ENCODE results near the gene AARS2.

DNA sequence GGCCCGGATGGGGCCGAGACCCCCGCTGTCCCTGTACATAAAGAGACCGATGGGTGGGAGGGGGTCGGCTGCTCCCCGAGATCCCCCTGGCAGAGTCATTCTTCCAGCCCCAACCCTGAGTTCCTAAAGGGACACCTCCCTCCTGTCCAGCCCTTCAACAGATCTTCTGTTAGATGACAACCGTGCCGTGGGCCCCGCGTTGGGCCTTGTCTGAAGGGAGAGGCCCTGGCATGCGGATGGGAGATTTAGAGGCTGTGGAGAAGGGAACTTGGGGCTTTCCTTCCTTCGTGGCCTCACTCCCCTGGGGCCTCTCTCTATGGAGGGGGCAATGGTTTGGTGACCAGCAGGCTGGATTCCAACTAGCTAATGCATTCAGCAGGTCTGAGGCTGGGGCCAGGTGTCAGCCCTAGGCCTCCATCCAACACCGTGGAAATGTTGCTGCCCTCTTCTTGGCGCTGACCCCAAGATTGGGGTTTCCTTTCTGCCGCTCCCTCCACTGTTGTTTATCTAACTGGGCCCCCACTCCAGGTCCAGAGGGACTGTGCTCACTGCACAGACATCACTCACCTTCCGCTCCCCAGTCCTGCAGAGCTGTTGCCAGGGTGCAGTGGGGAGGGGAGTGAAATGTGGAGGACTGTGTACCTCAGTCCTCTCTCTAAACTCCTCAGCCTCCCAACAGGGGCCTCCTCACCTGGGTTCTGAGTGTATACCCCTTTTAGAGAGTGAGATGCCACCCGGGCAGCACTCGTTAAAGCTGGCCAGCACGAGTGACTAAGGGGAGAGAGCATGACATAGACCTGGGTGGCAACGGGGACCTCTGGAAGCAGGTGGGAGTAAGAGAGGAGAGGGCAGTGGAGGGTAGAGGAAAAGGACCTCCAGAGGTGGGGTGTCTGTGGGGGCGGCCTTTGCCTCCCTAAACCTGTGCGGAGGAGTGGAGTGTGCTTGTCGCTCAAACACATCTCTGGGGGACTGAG lies 36.2 kb downstream of the AARS2 start:
- TF ChIP-seq, protein P1, sequence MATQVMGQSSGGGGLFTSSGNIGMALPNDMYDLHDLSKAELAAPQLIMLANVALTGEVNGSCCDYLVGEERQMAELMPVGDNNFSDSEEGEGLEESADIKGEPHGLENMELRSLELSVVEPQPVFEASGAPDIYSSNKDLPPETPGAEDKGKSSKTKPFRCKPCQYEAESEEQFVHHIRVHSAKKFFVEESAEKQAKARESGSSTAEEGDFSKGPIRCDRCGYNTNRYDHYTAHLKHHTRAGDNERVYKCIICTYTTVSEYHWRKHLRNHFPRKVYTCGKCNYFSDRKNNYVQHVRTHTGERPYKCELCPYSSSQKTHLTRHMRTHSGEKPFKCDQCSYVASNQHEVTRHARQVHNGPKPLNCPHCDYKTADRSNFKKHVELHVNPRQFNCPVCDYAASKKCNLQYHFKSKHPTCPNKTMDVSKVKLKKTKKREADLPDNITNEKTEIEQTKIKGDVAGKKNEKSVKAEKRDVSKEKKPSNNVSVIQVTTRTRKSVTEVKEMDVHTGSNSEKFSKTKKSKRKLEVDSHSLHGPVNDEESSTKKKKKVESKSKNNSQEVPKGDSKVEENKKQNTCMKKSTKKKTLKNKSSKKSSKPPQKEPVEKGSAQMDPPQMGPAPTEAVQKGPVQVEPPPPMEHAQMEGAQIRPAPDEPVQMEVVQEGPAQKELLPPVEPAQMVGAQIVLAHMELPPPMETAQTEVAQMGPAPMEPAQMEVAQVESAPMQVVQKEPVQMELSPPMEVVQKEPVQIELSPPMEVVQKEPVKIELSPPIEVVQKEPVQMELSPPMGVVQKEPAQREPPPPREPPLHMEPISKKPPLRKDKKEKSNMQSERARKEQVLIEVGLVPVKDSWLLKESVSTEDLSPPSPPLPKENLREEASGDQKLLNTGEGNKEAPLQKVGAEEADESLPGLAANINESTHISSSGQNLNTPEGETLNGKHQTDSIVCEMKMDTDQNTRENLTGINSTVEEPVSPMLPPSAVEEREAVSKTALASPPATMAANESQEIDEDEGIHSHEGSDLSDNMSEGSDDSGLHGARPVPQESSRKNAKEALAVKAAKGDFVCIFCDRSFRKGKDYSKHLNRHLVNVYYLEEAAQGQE (IDR thresholded peaks at IDR 0.05; ENCODE audit: insufficient replicate concordance, low read depth), result no peak
- TF ChIP-seq, protein P2, sequence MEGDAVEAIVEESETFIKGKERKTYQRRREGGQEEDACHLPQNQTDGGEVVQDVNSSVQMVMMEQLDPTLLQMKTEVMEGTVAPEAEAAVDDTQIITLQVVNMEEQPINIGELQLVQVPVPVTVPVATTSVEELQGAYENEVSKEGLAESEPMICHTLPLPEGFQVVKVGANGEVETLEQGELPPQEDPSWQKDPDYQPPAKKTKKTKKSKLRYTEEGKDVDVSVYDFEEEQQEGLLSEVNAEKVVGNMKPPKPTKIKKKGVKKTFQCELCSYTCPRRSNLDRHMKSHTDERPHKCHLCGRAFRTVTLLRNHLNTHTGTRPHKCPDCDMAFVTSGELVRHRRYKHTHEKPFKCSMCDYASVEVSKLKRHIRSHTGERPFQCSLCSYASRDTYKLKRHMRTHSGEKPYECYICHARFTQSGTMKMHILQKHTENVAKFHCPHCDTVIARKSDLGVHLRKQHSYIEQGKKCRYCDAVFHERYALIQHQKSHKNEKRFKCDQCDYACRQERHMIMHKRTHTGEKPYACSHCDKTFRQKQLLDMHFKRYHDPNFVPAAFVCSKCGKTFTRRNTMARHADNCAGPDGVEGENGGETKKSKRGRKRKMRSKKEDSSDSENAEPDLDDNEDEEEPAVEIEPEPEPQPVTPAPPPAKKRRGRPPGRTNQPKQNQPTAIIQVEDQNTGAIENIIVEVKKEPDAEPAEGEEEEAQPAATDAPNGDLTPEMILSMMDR (IDR thresholded peaks at IDR 0.05; ENCODE audit: insufficient read depth, low read length), result no peak
- TF ChIP-seq POLR2AphosphoS5 (IDR thresholded peaks at IDR 0.05; ENCODE audit: low read depth), result no peak
- TF ChIP-seq GABPA (IDR thresholded peaks at IDR 0.05; ENCODE audit: low read depth), result no peak
- no peak for TF ChIP-seq SPI1 (IDR thresholded peaks at IDR 0.05; ENCODE audit: borderline replicate concordance, low read depth)

All from HL-60 (cell line).